OCI-LY7 (cell line): ENCODE results near the gene SPANXA2. TPM values are rescaled to one million over a fixed set of nuclear protein-coding genes. Genes with fewer than 3 reads are reported as not detected.
"Not testable (repeated sequence)": the region's sequence is repeated elsewhere in the genome, so short reads cannot be mapped to it uniquely, and the experiment has no call there.

ENCODE experiments used
- Bru-seq: library from RNA; stranded (reverse); fragments of 400-500 nt; gene quantifications from one replicate; lab custom pipeline; 2021; lab: Mats Ljungman, UMichigan
- BruChase-seq, 2 experiments: library from RNA; stranded (reverse); fragments of 400-500 nt; gene quantifications; one replicate each; lab custom pipeline; 2021; lab: Mats Ljungman, UMichigan
- BruUV-seq: library from RNA; stranded (reverse); fragments of 400-500 nt; replicated peaks from 2 replicates; lab custom pipeline; 2021; lab: Mats Ljungman, UMichigan
- CTCF ChIA-PET: fragments of 300-600 bp; sonication (Branson Sonifier 250); formaldehyde crosslinking; loops from one replicate; lab custom pipeline; 2022; ENCODE audit warnings: antibody characterized with exemption; ENCODE audit not compliant: unreplicated experiment; lab: Charles Lee
- POLR2A ChIA-PET: fragments of 300-600 bp; sonication (Branson Sonifier 250); formaldehyde crosslinking; loops from one replicate; lab custom pipeline; 2022; ENCODE audit warnings: antibody characterized with exemption; lab: Charles Lee
- DNase-seq: peaks from one replicate; pipeline ENCODE4 v3.0.0-alpha.2; 2015; ENCODE audit warnings: low spot score
- H2AFZ ChIP-seq: fragments of 200-600 bp; sonication (generic), shearing (Covaris generic); 2 replicates; pipeline ENCODE4 v1.6.1; 2014; ENCODE audit warnings: mild to moderate bottlenecking, antibody characterized with exemption, low read length, moderate library complexity
- H3K27ac ChIP-seq: fragments of 200-600 bp; sonication (generic); 2 replicates; pipeline ENCODE4 v1.5.1; 2014; ENCODE audit warnings: mixed run types, low read depth, mild to moderate bottlenecking, moderate library complexity, low read length, inconsistent platforms; ENCODE audit not compliant: poor library complexity, severe bottlenecking
- H3K36me3 ChIP-seq: fragments of 200-600 bp; sonication (generic); 2 replicates; pipeline ENCODE4 v1.6.1; 2014; ENCODE audit warnings: mild to moderate bottlenecking, antibody characterized with exemption, low read length, moderate library complexity, mixed read lengths; ENCODE audit not compliant: insufficient read depth
- H3K4me1 ChIP-seq: fragments of 200-600 bp; sonication (generic); 2 replicates; pipeline ENCODE4 v1.5.1; 2014; ENCODE audit warnings: mild to moderate bottlenecking, low read length; ENCODE audit not compliant: insufficient read depth, poor library complexity, severe bottlenecking
- H3K4me2 ChIP-seq: fragments of 200-600 bp; sonication (generic); 2 replicates; pipeline ENCODE4 v1.6.1; 2014; ENCODE audit warnings: mild to moderate bottlenecking, low read length
- H3K4me3 ChIP-seq: fragments of 200-600 bp; sonication (generic); 2 replicates; pipeline ENCODE4 v1.5.1; 2014; ENCODE audit warnings: mild to moderate bottlenecking, low read depth, low read length; ENCODE audit not compliant: poor library complexity, severe bottlenecking
- H3K79me2 ChIP-seq: fragments of 200-600 bp; sonication (generic); 2 replicates; pipeline ENCODE4 v1.6.1; 2016; ENCODE audit warnings: low read depth, mild to moderate bottlenecking, low read length, moderate library complexity, mixed read lengths; ENCODE audit not compliant: insufficient read depth
- H3K9me2 ChIP-seq: fragments of 200-600 bp; sonication (generic); 2 replicates; pipeline ENCODE4 v1.6.1; 2016; ENCODE audit warnings: mild to moderate bottlenecking, low read length, mixed read lengths; ENCODE audit not compliant: insufficient read depth
- H3K9me3 ChIP-seq: fragments of 200-600 bp; sonication (generic); 2 replicates; pipeline ENCODE4 v1.6.1; 2014; ENCODE audit warnings: mild to moderate bottlenecking, mixed run types, low read length, mixed read lengths
- H4K20me1 ChIP-seq: fragments of 200-600 bp; sonication (generic); 2 replicates; pipeline ENCODE4 v1.6.1; 2014; ENCODE audit warnings: mild to moderate bottlenecking, antibody characterized with exemption, low read length, moderate library complexity, mixed read lengths; ENCODE audit not compliant: insufficient read depth
- CTCF ChIP-seq: fragments of 200-600 bp; sonication (generic); conservative IDR thresholded peaks from 2 replicates; pipeline ENCODE4 v1.5.1; 2014; ENCODE audit warnings: mild to moderate bottlenecking, antibody characterized with exemption, low read length, moderate library complexity, mixed read lengths
- EZH2phosphoT487 ChIP-seq: fragments of 200-600 bp; sonication (generic); IDR thresholded peaks from 2 replicates; pipeline ENCODE4 v1.6.1; 2018; ENCODE audit warnings: low read depth, borderline replicate concordance, mild to moderate bottlenecking, mixed run types, antibody characterized with exemption, low read length, moderate library complexity, mixed read lengths
- intact Hi-C: fragments of 100-400 bp; cut with micrococcal nuclease; formaldehyde crosslinking; loops from one replicate; pipeline ENCODE4 v1.10.0; 2022; ENCODE audit not compliant: unreplicated experiment
- long read RNA-seq: library from polyadenylated mRNA; stranded (forward); transcript quantifications from one replicate; pipeline ENCODE4 v2.0.0, GENCODE V29; 2022
- total RNA-seq, 2 experiments: library from RNA; depleted of rRNA in 1 of 2; stranded (reverse); fragments of >200 nt in 1 of 2; shearing (Covaris generic) in 1 of 2; gene quantifications; 2 replicates each; pipeline ENCODE4 v1.2.3, GENCODE V29; 2014 to 2022

The SPANXA2 gene, protein sequence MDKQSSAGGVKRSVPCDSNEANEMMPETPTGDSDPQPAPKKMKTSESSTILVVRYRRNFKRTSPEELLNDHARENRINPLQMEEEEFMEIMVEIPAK
- not detected in 2 replicates for total RNA-seq (2014; rRNA removed; shearing (Covaris generic))
- total RNA-seq (2022) = not detected in 2 replicates
- Bru-seq, nascent RNA = not detected
- not detected for BruChase-seq, experiment 1, labeled RNA remaining after a 6-hour chase
- not detected for BruChase-seq, experiment 2, labeled RNA remaining after a 2-hour chase
- long read RNA-seq = 0 reads

- intact Hi-C loops, H3K9me2 ChIP-seq, DNase-seq, CTCF ChIA-PET, H4K20me1 ChIP-seq, POLR2A ChIA-PET, H3K36me3 ChIP-seq, H2AFZ ChIP-seq, H3K9me3 ChIP-seq, BruUV-seq, H3K79me2 ChIP-seq, H3K4me2 ChIP-seq, H3K4me1 ChIP-seq, H3K27ac ChIP-seq, H3K4me3 ChIP-seq: not testable (repeated sequence)
These were observed at the start of gene SPANXA2 for GRCh38 chrX:141589408-141589807. Gene SPANXA2, plus strand, starts transcription at chrX:141589708. Its CDS starts 60 bp downstream, at chrX:141589768.

DNA sequence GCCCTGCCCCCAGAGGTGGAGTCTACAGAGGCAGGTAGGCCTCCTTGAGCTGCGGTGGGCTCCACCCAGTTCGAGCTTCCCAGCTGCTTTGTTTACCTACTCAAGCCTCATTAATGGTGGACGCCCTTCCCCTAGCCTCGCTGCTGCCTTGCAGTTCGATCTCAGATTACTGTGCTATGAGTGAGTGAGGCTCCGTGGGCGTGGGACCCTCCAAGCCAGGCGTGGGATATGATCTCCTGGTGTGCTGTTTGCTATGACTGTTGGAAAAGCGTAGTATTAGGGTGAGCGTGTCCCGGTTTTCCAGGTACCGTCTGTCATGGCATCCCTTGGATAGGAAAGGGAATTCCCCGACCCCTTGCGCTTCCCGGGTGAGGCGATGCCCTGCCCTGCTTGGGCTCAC lies 47.0 kb upstream of the SPANXA2 start:
- CTCF ChIA-PET, H3K79me2 ChIP-seq, H3K9me3 ChIP-seq, POLR2A ChIA-PET, H3K4me1 ChIP-seq, H3K4me2 ChIP-seq, H4K20me1 ChIP-seq, H3K27ac ChIP-seq, H3K9me2 ChIP-seq, BruUV-seq, H2AFZ ChIP-seq, intact Hi-C loops, DNase-seq, H3K4me3 ChIP-seq, H3K36me3 ChIP-seq: not testable (repeated sequence)

DNA sequence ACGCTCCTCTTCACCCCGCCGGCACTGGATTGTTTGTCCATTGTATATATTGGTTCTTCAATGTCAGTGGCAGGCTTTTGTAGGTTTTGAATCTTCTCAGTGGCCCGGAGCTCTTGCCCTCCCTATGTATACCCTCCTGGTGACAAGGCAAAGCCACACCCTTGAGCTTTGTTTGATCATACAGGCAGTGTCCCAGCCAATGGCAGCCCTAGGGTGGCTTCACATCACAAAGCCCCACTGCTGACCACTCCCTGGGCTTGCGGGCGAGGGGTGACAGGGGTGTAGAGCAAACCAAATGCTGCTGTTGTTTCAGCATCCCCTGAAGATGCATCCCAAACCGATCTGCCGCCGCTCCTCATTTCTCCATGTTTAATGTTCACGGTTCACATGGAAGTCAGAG lies 4.9 kb upstream of the SPANXA2 start, which contains the start of gene SPANXA1:
Gene SPANXA1, minus strand, starts transcription at position 101 of the 400 bp plus-strand sequence. Its CDS starts 60 bp downstream, at position 41.
- H2AFZ ChIP-seq, H3K36me3 ChIP-seq, intact Hi-C loops, H3K4me2 ChIP-seq, H3K9me2 ChIP-seq, BruUV-seq, CTCF ChIA-PET, DNase-seq, H3K4me3 ChIP-seq, H3K27ac ChIP-seq, H3K9me3 ChIP-seq, H3K4me1 ChIP-seq, H3K79me2 ChIP-seq, POLR2A ChIA-PET, H4K20me1 ChIP-seq: not testable (repeated sequence)

- TF ChIP-seq EZH2phosphoT487 = no peak
- no peak for TF ChIP-seq CTCF
- H2AFZ ChIP-seq = no peak overlapping the region
- POLR2A ChIA-PET = no interaction called here
- H4K20me1 ChIP-seq = no peaks in the 10 kb centered on the region
- H3K4me1 ChIP-seq = no peaks in the 10 kb centered on the region
- H3K9me3 ChIP-seq = no peaks in the 10 kb centered on the region
- DNase-seq = no peak
- H3K27ac ChIP-seq = no peak overlapping the region
- H3K4me2 ChIP-seq = no peak overlapping the region
- H3K36me3 ChIP-seq = no peaks in the 10 kb centered on the region
- CTCF ChIA-PET = no interaction called here
- intact Hi-C loops = no loop called here
- H3K9me2 ChIP-seq = no peaks in the 10 kb centered on the region
- no peaks in the 10 kb centered on the region for H3K79me2 ChIP-seq
- H3K4me3 ChIP-seq = no peak overlapping the region
- BruUV-seq = no TSS peak
These were observed 19.6 kb downstream of the SPANXA2 start for GRCh38 chrX:141609111-141609510.
